H1 (cell line): ENCODE measurements around the gene WEE1.
A peak's percentile ranks its signal among the peaks of the same experiment; 100 is the strongest.

Experiments used
- ATF2 ChIP-seq: IDR thresholded peaks from 2 replicates; pipeline ENCODE4 v1.6.1; 2012; ENCODE audit warnings: low read length, inconsistent platforms
- CEBPB ChIP-seq: IDR thresholded peaks from 2 replicates; pipeline ENCODE4 v1.6.1; 2012; ENCODE audit warnings: low read depth, low read length
- CHD1 ChIP-seq: IDR thresholded peaks from 2 replicates; pipeline ENCODE4 v1.6.1; 2012; ENCODE audit warnings: low read depth, low read length, improper control_type of control experiment
- CTCF ChIP-seq, 3 experiments: IDR thresholded peaks; 1 replicate in 2 of 3; 2 replicates in 1 of 3; pipeline versions ENCODE4 v1.5.1 to v1.6.1; 2011; ENCODE audit warnings: low read length in 3 of 3, mild to moderate bottlenecking in 3 of 3, inconsistent platforms in 2 of 3, low read depth in 1 of 3, moderate library complexity in 1 of 3; ENCODE audit not compliant: insufficient read depth in 1 of 3; ENCODE audit errors: control extremely low read depth in 1 of 3
- EP300 ChIP-seq, 2 experiments: IDR thresholded peaks; 1 replicate in 1 of 2; 2 replicates in 1 of 2; pipeline ENCODE4 v1.6.1; 2011 to 2012; ENCODE audit warnings: low read depth in 2 of 2, low read length in 2 of 2, mild to moderate bottlenecking in 2 of 2, borderline replicate concordance in 1 of 2, inconsistent platforms in 1 of 2, moderate library complexity in 1 of 2
- EZH2 ChIP-seq: fragments of 200-600 bp; sonication (generic); IDR thresholded peaks from 2 replicates; pipeline ENCODE4 v1.7.1; 2012; ENCODE audit warnings: low read depth, mild to moderate bottlenecking, moderate library complexity, low read length, inconsistent platforms; ENCODE audit not compliant: severe bottlenecking
- GABPA ChIP-seq: IDR thresholded peaks from 2 replicates; pipeline ENCODE4 v1.6.1; 2011; ENCODE audit warnings: mild to moderate bottlenecking, low read length, moderate library complexity, borderline replicate concordance; ENCODE audit not compliant: insufficient read depth
- POLR2AphosphoS5 ChIP-seq: IDR thresholded peaks from 2 replicates; pipeline ENCODE4 v1.6.1; 2011; ENCODE audit warnings: low read depth, low read length

- no peak for TF ChIP-seq ATF2
- no peak for TF ChIP-seq CEBPB
- TF ChIP-seq POLR2AphosphoS5, result peak; percentile 74
- no peak for TF ChIP-seq CTCF (IDR thresholded peaks at IDR 0.05; ENCODE audit: control extremely low read depth in 1 of 3, insufficient read depth in 1 of 3, low read depth in 1 of 3, low read length in 3 of 3)
- no peak for TF ChIP-seq EP300 (IDR thresholded peaks at IDR 0.05; ENCODE audit: borderline replicate concordance in 1 of 2, low read depth in 2 of 2, low read length in 2 of 2)
- TF ChIP-seq EZH2, result no peak
- no peak for TF ChIP-seq GABPA
- no peak for TF ChIP-seq CHD1
These were observed 7.4 kb downstream of the WEE1 start for GRCh38 chr11:9580894-9581293.
